Body of pancreas (tissue), 4 donors: ENCODE results near the gene PPP1CA. TPM values are rescaled to one million over a fixed set of nuclear protein-coding genes. Genes with fewer than 3 reads are reported as not detected.
A peak's percentile ranks its signal among the peaks of the same experiment; 100 is the strongest.

Experiments used
- ATAC-seq: fragments of 150-250 bp; one replicate; pipeline ENCODE4 v1.9.1; 2016
- DNase-seq, 4 donors: peaks; one replicate each; pipeline ENCODE4 v3.0.0-alpha.2; 2019
- H3K27ac ChIP-seq, 4 donors: fragments of 200-600 bp; sonication (generic); 1 replicate in 3 of 4; 2 replicates in 1 of 4; pipeline versions ENCODE4 v1.5.1 to v1.6.1; 2016 to 2019; ENCODE audit warnings: mild to moderate bottlenecking in 1 of 4, mixed read lengths in 1 of 4, moderate library complexity in 1 of 4
- H3K27me3 ChIP-seq, 2 donors: fragments of 200-600 bp; sonication (generic); one replicate each; pipeline ENCODE4 v1.6.0; 2016; ENCODE audit warnings: mild to moderate bottlenecking in 1 of 2
- H3K36me3 ChIP-seq, 2 donors: fragments of 200-600 bp; sonication (generic); replicated peaks in 1 of 2; 2 replicates each; pipeline ENCODE4 v1.5.1; 2016; ENCODE audit warnings: low read depth in 2 of 2; ENCODE audit not compliant: insufficient read depth in 1 of 2
- H3K4me1 ChIP-seq: fragments of 200-600 bp; sonication (generic); one replicate; pipeline ENCODE4 v1.6.0; 2016
- H3K4me3 ChIP-seq, 2 donors: fragments of 200-600 bp; sonication (generic); 1 replicate in 1 of 2; 2 replicates in 1 of 2; pipeline ENCODE4 v1.5.1; 2016 to 2019
- H3K9me3 ChIP-seq, 3 donors: fragments of 200-600 bp; sonication (generic); 1 replicate in 2 of 3; 2 replicates in 1 of 3; pipeline ENCODE4 v1.5.1; 2016
- POLR2A ChIP-seq, 3 donors: fragments of 450-650 bp; IDR thresholded peaks; one replicate each; pipeline ENCODE4 v1.6.1; 2016; ENCODE audit warnings: antibody characterized with exemption in 3 of 3, mild to moderate bottlenecking in 2 of 3
- whole genome bisulfite sequencing, 2 donors: methylation state at CpG; one replicate each; pipeline ENCODE4 v1.1.5; 2017; 5-methylcytosine and 5-hydroxymethylcytosine counted together
- intact Hi-C: fragments of 100-400 bp; cut with DNase I; formaldehyde crosslinking; loops from one replicate; pipeline ENCODE4 v1.15.1; 2023
- total RNA-seq, 2 donors: library from RNA; depleted of rRNA; stranded (reverse); fragments of >200 nt; gene quantifications; one replicate each; pipeline ENCODE4 v1.1.0, GENCODE V29; 2016
- TF ChIP-seq, protein P1 (sequence below), 7 experiments: fragments of 450-650 bp in 4 of 7; fragments of 200-600 bp in 3 of 7; sonication (generic) in 3 of 7; IDR thresholded peaks; one replicate each; pipeline ENCODE4 v1.5.1; 2016 to 2019; ENCODE audit warnings: antibody characterized with exemption in 7 of 7

PPP1CA gene
- total RNA-seq, 2 donors from 2014 or later = 81.1 to 104 TPM

DNA sequence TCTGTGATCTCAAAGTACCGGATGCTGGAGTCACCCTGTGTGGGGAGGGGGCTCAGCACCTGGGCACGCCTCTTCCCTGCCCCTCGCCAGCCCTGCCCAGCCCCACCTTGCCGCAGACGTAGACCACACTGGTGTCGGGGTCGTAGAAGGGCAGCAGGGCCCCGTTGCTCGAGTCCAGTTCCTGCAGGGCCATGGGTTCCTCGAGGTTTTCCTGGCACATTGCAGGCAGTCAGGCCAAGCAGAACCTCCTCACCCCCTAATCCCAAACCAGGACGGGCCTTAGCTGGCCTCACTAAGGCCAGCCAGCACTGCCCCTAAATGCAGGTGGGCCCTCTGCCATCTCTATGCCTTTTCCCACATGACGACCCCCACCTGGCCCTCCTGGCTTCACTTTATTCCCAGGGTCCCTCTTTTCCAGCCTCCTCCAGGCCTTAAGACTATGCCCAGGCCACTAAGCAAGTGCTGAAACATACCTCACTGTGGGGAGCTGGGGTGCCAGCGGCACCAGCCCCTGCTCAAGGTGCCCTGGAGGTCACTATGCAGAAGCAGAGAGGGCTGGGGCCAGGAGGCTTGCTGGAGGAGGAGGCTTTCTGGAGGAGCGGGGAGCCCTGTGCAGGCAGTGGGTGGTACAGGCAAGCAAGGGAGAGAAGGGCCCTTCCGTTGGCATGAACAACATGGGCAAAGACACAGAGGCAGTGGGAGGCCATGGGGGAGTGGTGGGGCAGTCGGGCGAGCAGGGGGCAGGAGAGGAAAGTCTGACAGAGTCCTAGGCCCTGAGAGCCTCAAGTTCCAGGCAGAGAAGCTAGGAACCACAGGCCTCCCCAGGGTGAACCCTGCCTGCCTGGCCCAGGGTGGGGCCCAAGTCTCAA lies 38.8 kb upstream of the PPP1CA start:
- WGBS, 2 donors = 78% methylated on average over 5 to 10 of the region's 17 CpGs
- Histone ChIP-seq H3K9me3 (no peaks in the 10 kb centered on the region), H3K36me3 (no peaks in the 10 kb centered on the region), H3K27me3 (no peaks in the 10 kb centered on the region), H3K4me3 (no peak overlapping the region), H3K4me1 (peaks cover 21% of the 10 kb centered on the region), H3K27ac (peak overlapping the region in 1 of 4 donors; percentile 24)
- ATAC-seq (no peak), DNase-seq (no peak)
- no peak for TF ChIP-seq POLR2A (IDR thresholded peaks at IDR 0.05)
- TF ChIP-seq, protein P1, sequence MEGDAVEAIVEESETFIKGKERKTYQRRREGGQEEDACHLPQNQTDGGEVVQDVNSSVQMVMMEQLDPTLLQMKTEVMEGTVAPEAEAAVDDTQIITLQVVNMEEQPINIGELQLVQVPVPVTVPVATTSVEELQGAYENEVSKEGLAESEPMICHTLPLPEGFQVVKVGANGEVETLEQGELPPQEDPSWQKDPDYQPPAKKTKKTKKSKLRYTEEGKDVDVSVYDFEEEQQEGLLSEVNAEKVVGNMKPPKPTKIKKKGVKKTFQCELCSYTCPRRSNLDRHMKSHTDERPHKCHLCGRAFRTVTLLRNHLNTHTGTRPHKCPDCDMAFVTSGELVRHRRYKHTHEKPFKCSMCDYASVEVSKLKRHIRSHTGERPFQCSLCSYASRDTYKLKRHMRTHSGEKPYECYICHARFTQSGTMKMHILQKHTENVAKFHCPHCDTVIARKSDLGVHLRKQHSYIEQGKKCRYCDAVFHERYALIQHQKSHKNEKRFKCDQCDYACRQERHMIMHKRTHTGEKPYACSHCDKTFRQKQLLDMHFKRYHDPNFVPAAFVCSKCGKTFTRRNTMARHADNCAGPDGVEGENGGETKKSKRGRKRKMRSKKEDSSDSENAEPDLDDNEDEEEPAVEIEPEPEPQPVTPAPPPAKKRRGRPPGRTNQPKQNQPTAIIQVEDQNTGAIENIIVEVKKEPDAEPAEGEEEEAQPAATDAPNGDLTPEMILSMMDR (IDR thresholded peaks at IDR 0.05) = no peak
- intact Hi-C loops = no loop called here

DNA sequence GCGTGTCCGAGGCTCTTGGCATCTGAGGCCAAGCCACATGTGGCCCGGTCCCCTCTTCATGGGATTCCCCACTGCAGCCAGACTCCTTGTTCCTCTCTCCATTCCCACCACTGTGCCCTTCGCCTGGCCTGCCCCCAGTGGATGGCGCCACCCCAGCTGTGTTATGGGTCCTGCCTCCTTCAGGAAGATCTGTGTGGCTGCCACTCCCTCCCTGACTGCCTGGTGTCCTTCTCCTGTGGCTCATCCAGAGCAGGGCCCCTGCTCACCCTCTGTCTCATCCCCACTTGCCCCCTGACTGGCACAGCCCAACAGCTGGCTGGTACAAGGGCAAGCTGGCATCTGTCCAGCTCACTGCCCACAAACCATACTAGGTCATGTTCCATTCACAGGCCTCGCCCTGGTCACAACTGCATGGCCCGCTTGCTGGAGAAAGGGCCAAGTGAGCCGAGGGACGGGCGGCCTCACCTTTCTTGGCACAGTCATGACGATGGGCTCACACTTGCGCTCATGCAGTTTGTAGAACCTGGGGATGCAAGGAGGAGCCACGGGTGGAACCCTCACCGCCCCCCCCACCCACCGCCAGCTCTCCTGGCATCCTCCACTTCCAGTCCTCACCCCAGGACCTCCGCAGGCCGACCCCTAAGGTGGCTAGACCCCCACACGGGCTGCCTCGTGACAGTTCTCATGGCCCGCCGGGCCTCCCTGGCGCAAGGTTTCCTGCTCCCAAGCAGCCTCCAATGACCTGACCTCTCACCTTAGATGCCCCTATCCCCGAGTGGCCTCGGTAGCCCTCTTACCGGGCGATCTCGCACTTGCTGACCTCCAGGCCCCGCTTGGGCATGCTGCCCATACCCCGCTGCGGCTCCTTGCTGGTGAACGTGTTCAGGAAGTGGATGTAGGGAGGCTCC lies 37.9 kb upstream of the PPP1CA start:
- DNase-seq = peak in 2 of 4 donors; percentile 33 to 49
- ATAC-seq = no peak
- peaks cover 18% of the 10 kb centered on the region for H3K4me1 ChIP-seq
- TF ChIP-seq POLR2A (IDR thresholded peaks at IDR 0.05) = no peak
- TF ChIP-seq, protein P1 (IDR thresholded peaks at IDR 0.05) = peak in 1 of 7 experiments; percentile 9
- no peak overlapping the region for H3K27ac ChIP-seq
- intact Hi-C loops = no loop called here
- H3K9me3 ChIP-seq = no peaks in the 10 kb centered on the region
- 74 to 78% methylated on average over 18 to 31 of the region's 31 CpGs for WGBS, 2 donors
- no peaks in the 10 kb centered on the region for H3K36me3 ChIP-seq
- H3K27me3 ChIP-seq = no peaks in the 10 kb centered on the region
- no peak overlapping the region for H3K4me3 ChIP-seq

- no peak for DNase-seq
- no peak for ATAC-seq
- no peak overlapping the region for H3K4me3 ChIP-seq
- H3K36me3 ChIP-seq = no peaks in the 10 kb centered on the region
- no peaks in the 10 kb centered on the region for H3K9me3 ChIP-seq
- intact Hi-C loops = no loop called here
- H3K27ac ChIP-seq = no peak overlapping the region
- H3K4me1 ChIP-seq = peaks cover 11% of the 10 kb centered on the region
- no peaks in the 10 kb centered on the region for H3K27me3 ChIP-seq
- 84 to 100% methylated on average over 1 to 39 of the region's 41 CpGs for WGBS, 2 donors
- no peak for TF ChIP-seq POLR2A (IDR thresholded peaks at IDR 0.05)
- TF ChIP-seq, protein P1 (IDR thresholded peaks at IDR 0.05) = no peak
These were observed 36.7 kb upstream of the PPP1CA start for GRCh38 chr11:67438158-67438902.

GRCh38 chr11:67437809-67438157 lies 36.1 kb upstream of the PPP1CA start:
- intact Hi-C loops = no loop called here
- ATAC-seq = no peak
- H3K27me3 ChIP-seq = no peaks in the 10 kb centered on the region
- H3K9me3 ChIP-seq = no peaks in the 10 kb centered on the region
- no peak overlapping the region for H3K27ac ChIP-seq
- no peak overlapping the region for H3K4me3 ChIP-seq
- peaks cover 0 to 2% of the 10 kb centered on the region in 2 donors for H3K36me3 ChIP-seq
- 74 to 80% methylated on average over 2 of the region's 3 CpGs for WGBS, 2 donors
- TF ChIP-seq, protein P1 (IDR thresholded peaks at IDR 0.05) = no peak
- no peak for TF ChIP-seq POLR2A (IDR thresholded peaks at IDR 0.05)
- peaks cover 11% of the 10 kb centered on the region for H3K4me1 ChIP-seq
- no peak for DNase-seq
